Measurements from ENCODE around the gene GARNL3.

Gene GARNL3

DNA sequence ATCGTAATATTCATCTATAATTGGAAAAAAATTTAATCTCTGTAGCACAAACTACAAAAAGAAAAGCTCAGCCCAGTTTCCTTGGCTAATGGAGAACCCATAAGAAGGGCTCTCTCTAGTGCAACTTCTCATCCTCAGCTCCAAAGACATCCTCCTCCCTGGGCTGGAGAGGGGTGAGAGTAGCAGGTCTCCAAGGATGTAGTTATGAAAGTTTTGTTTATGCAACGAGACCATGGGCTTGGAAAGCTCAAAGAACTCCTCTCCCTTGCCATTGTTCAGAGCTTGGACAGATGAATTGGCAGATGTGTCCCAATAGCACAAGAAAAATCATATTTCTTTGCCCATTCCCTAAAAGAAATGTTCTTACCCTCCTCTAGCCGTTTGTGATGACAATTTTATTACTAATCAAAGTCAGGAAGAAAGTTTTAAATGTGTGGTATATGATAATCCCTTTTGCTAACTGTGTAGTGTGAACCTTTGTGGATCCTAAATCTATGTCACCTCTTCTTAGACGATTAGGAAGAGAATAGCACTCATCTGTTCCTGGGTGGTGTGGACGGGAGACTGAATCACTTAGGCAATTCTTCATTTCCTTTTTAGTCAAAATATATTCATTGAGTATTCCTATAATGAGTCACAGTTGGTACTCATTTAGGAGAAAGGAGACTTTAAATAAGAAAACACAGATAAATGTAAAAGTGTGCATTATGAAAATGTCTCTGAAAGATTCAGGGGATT is 52.2 kb downstream of the GARNL3 start:
- DNase-seq, result no peak

DNA sequence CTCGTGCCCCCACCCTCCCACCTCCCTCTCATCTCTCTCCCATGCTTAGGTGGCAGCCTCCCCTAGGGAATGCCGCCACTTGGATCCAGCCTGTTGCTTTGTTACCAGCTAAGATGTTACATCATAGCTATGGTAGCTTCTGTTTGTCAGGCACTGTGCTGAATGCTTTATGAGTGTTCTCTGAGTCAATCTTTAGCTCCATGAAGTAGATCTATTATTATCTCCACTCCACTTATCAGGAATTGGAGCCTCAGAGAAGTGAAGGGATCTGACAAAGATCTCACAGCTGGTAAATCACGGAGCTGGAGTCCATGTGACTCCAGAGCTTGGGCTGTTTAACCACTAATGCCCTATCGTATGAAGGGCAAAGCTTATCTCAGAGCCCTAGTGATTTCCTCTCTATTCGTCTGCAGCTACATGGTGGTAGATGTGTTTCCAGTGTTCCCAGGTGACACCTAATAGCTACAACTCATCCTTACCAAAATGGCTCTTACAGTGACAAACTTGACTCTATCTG is 54.1 kb downstream of the GARNL3 start:
- DNase-seq, result no peak

DNA sequence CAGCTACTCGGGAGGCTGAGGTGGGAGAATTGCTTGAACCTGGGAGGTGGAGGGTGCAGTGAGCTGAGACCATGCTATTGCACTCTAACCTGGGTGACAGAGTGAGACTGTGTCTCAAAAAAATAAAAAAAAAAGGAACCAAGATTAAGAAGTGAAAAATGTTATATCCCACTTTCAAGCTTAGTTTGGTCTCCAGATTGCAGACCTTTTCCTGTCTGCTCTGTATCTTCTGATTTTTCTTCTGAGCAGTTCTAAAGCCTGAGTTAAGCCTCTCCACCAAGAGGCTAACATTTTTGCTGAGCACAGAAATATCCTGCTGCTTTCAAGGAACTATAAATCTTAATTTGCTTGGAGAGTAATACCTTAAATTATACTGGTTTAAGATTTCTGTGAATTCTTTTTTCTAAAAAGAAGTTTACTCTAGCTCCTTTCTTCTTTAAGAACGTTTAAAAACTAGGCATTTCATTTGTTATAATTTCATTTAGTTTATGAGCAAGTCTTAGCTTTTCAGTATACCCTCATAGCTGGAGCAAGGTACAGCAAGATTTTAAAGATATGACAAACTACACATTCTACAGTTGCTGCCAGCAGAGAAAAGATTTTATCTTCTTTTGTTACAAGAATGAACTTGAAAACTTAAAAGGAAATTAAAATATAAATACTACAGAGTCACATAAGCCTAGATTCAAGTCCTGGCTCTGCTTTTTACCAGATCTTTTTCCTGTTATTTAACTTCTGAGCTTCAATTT is 55.0 kb downstream of the GARNL3 start:
- no peak for DNase-seq

- no peak for DNase-seq
Observed at GRCh38 chr9:127320115-127320378, 55.5 kb downstream of the GARNL3 start.

DNA sequence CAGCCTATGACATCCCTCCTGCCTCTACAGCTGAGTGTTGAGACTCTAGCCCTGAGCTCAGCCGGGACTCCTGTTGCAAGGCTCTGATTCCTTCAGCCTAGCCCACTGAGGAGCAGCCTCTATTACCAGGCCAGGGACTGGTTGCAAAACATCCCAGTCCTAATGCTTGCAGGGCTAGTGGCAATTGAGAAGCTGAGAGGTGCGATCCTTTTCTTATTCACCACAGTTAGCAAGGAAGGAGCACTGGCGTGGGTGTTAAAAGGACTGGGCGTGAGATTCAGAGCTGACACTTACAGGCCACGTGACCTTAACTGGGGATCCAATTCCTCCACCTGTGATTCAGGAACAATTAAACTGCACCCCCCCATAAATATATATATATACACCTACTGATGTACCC is 58.8 kb downstream of the GARNL3 start:
- no peak for DNase-seq

DNA sequence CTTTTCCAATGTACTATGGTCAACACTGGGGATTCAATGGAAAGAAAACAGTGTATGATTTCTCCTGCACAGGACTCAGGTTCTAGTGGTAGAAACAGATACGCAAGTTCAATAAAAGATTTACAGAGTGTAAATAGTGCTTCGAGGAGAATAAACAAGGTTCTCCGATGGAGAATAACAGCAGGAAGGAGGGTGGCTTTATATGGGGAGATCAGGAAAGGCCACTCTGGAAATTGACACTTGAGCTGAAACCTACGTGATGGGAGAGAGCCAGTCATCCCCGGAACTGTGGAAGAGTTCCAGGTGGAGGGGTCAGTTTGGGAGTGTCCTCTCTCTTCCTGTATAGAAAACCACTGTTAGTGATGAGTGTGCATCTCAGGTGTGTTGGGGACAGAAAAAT is 65.9 kb downstream of the GARNL3 start:
- no peak for DNase-seq

DNA sequence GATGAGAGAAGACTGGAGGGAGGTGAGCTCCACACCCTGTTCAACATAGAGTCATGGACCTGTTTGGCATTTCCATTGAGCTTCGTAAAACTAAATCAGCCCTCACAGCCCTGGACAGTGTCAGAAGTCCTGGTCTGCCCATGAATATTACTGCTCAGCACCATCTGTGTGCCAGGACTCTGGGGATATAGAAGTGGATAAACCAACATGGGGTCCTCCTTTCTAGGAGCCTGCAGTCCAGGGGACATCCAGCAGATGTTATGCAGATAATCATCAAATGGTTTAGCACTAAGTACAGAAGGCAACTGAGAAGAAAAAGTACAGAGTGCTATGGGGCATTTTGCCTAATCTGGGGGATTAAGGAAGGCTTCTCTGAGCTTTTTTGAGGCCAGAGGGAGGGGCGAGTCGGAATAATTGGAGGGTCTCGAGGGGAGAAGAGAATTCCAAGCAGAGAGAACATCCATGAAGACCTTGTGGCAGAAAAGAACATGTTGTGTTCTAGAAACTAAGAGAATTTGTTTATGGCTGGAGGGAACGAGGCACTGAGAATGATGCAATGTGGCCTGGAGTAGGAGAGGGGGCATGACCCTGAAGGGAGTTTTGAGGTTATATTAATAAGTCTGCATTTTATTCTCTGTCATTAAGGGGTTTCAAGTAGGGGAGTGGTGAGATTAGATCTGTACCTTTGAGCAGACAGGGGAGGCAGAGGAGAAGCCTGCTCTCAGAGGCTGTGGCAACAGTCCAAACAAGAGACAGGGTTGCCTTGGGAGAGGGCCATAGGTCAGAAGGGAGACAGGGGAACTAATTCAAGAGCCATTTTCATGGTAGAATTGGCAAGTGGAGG is 68.9 kb downstream of the GARNL3 start:
- no peak for DNase-seq

- DNase-seq, result no peak
Observed at GRCh38 chr9:127334725-127335124, 70.2 kb downstream of the GARNL3 start.

DNA sequence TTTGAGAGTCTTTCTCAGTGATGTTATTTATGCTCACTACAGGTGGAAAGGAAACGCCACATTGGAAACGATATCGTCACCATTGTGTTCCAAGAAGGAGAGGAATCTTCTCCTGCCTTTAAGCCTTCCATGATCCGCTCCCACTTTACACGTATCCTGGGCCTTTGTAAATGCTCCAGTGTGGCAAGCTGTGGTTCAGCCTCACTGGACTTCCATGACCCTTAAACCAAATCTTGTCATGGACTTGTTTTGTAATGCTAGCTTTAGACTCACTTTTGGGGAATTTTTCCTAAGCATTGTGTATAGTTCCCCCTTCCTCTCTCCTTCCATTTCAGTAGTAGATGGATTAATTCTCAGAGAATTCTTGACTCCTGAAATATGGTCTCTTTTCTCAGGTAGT is 71.5 kb downstream of the GARNL3 start:
- no peak for DNase-seq

- no peak for DNase-seq
Observed at GRCh38 chr9:127336506-127337352, 72.2 kb downstream of the GARNL3 start.

- no peak for DNase-seq
Observed at GRCh38 chr9:127340721-127341120, 76.1 kb downstream of the GARNL3 start.

- no peak for DNase-seq
Observed at GRCh38 chr9:127341152-127341551, 76.6 kb downstream of the GARNL3 start.

- no peak for DNase-seq
Observed at GRCh38 chr9:127344368-127345000, 79.9 kb downstream of the GARNL3 start.

- DNase-seq, result no peak
Observed at GRCh38 chr9:127345566-127345965, 81.0 kb downstream of the GARNL3 start.

GRCh38 chr9:127346584-127346983 is 82.0 kb downstream of the GARNL3 start:
- DNase-seq, result no peak

DNA sequence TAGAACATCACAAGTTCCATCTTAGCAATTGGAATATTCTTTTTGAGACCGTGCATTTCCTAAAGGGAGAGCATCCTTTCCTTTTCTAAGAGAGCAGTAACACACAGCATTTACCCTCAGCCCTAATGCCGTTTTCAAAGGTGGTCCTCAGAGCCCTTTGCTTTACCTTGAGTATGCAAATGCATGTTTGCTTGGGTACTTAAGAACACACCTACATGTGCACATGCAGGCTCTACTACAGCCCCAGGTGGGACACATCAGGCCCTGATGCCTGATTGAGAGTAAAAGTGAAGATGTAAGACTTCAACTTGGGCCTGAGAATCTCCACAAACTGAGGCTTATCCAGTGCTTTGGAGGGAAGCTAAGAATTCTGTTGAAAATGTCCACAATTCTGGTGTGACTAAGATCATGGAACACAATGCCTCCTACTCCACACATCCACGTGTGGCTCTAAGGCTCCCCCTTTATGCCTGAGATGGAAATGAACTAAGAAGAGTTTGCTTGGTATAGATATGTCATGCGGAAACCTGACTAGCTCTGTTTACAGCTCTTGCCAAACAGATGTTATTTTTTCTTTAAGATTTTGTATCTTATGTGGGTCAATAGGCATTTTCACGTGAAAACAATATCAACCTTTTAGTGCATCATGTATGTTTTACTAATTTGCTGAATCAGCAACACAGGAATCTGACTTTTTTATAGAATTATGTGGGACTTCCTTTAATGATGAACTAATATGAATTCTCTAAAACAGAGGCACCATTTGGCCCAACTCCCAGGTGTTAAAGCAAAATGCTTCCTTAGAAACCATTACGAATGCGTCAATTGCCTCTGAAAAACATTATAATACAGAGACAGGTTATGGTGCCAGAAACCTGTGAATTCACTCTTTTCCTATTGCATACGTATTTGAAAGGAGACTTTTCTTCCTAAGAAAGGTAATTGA is 83.5 kb downstream of the GARNL3 start:
- no peak for DNase-seq

DNA sequence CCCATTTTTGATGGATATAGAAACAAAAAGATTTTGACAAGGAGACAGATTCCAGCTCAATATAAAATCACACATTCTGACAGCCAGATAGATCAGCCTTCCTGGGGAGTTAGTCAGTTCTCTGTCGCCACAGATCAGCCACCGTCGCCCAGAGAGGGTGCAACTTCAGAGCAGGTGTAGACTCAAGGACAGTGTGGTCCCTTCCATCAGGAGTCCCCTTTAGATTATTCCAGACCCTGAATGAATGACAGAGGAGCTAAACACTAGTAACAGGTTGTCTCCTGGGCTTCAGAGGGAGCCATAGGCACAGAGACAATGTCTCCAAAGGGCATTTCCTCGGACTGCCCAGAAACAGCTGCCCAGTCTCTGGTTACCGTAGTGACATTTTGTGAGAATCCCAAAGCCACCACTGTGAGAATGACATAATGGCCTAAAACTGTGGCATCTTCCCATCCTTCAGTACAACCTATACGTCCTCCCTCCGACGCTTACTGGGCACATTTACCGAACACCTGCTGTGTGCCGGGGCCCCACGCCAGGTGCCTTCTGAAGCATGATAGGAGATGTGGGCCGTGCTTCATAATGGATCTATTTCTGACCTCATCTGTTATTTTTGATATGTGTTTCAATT is 85.0 kb downstream of the GARNL3 start:
- DNase-seq, result no peak

GRCh38 chr9:127351182-127352166 is 86.9 kb downstream of the GARNL3 start:
- DNase-seq, result no peak

- no peak for DNase-seq
Observed at GRCh38 chr9:127353882-127354281, 89.3 kb downstream of the GARNL3 start.
